Measurements from ENCODE around the gene MORF4L1.

DNA sequence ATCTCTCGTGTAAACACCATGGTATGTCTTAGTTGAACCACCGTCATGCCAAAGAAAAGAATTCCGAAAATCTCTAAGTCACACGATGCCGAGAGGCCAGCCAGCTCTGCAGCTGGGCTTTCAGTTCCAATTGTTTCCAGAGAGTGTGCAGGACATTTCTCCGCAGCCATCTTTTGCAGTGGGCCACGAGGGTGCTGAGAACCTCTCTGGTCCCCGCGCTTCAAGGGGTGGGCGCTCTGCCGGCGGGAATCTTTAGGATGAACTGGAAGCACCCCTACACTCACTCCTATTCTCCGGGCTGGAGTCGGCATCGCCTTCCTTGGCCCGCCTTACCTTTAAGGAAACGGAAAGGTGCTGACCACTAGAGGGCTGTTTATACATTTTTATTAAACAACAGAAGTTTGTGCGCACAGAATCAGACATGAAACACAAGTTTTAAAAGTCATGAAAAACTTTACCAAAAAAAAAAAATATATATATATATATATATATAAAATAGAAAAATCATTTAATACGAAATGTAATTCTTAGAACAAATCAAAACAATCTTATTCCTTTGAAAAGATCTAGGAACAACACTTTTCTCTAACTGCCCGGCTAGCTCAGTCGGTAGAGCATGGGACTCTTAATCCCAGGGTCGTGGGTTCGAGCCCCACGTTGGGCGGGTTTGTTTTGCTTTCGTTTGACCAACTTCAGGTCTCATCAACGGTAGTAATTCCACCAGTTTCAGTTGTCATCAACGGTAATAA lies 12.5 kb upstream of the MORF4L1 start:
- TF ChIP-seq, protein P1, sequence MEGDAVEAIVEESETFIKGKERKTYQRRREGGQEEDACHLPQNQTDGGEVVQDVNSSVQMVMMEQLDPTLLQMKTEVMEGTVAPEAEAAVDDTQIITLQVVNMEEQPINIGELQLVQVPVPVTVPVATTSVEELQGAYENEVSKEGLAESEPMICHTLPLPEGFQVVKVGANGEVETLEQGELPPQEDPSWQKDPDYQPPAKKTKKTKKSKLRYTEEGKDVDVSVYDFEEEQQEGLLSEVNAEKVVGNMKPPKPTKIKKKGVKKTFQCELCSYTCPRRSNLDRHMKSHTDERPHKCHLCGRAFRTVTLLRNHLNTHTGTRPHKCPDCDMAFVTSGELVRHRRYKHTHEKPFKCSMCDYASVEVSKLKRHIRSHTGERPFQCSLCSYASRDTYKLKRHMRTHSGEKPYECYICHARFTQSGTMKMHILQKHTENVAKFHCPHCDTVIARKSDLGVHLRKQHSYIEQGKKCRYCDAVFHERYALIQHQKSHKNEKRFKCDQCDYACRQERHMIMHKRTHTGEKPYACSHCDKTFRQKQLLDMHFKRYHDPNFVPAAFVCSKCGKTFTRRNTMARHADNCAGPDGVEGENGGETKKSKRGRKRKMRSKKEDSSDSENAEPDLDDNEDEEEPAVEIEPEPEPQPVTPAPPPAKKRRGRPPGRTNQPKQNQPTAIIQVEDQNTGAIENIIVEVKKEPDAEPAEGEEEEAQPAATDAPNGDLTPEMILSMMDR (conservative IDR thresholded peaks at IDR 0.05 in 1 of 2, IDR thresholded peaks at IDR 0.05 in 1 of 2; ENCODE audit: extremely low read depth in 1 of 2, insufficient read depth in 1 of 2, low read depth in 1 of 2, low read length in 2 of 2) = peak; percentile 59 to 62
- TF ChIP-seq EZH2 (IDR thresholded peaks at IDR 0.05; ENCODE audit: borderline replicate concordance, low read length) = no peak

Measured in mammary epithelial cell (primary cell).